GM15510 (cell line): ENCODE data around the gene KCNN3.

Experiments
- POLR2A ChIP-seq: IDR thresholded peaks from 3 replicates; pipeline ENCODE4 v1.6.1; 2011; ENCODE audit warnings: borderline replicate concordance; ENCODE audit not compliant: insufficient read length; ENCODE audit errors: extremely low read depth

The KCNN3 gene

GRCh38 chr1:154883919-154884868, 14.1 kb upstream of the KCNN3 start:
- no peak for TF ChIP-seq POLR2A

GRCh38 chr1:154881820-154882535, 11.9 kb upstream of the KCNN3 start:
- no peak for TF ChIP-seq POLR2A

- TF ChIP-seq POLR2A, result no peak
Observed at GRCh38 chr1:154880671-154881070, 10.6 kb upstream of the KCNN3 start.

- no peak for TF ChIP-seq POLR2A
Observed at GRCh38 chr1:154879038-154879421, 8.9 kb upstream of the KCNN3 start.

GRCh38 chr1:154878371-154879037, 8.4 kb upstream of the KCNN3 start:
- TF ChIP-seq POLR2A, result no peak

GRCh38 chr1:154877370-154877974, 7.4 kb upstream of the KCNN3 start:
- no peak for TF ChIP-seq POLR2A

- no peak for TF ChIP-seq POLR2A
Observed at GRCh38 chr1:154876842-154877369, 6.8 kb upstream of the KCNN3 start.

- TF ChIP-seq POLR2A, result no peak
Observed at GRCh38 chr1:154874465-154874864, 4.4 kb upstream of the KCNN3 start.

GRCh38 chr1:154873321-154873950, 3.4 kb upstream of the KCNN3 start:
- TF ChIP-seq POLR2A, result no peak

GRCh38 chr1:154871374-154871773, 1.3 kb upstream of the KCNN3 start:
- TF ChIP-seq POLR2A, result no peak

GRCh38 chr1:154870734-154871133, 653 bp upstream of the KCNN3 start:
- TF ChIP-seq POLR2A, result no peak

GRCh38 chr1:154869351-154870114, 548 bp downstream of the KCNN3 start:
- TF ChIP-seq POLR2A, result no peak

- TF ChIP-seq POLR2A, result no peak
Observed at GRCh38 chr1:154867841-154868605, 2.1 kb downstream of the KCNN3 start.
